A549 (cell line): ENCODE data around the gene TENM3.

Experiments used
- CTCF ChIP-seq: fragments of >200 bp; sonication (Bioruptor Twin); formaldehyde crosslinking; IDR thresholded peaks from 3 replicates; pipeline ENCODE4 v1.5.1; 2016
- MAZ ChIP-seq: fragments of 150-350 bp; IDR thresholded peaks from 2 replicates; pipeline ENCODE4 v1.6.1; 2014; ENCODE audit warnings: antibody characterized with exemption, low read depth, low read length, borderline replicate concordance
- NFE2L2 ChIP-seq: fragments of 150-350 bp; conservative IDR thresholded peaks from 2 replicates; pipeline ENCODE4 v1.6.1; 2014; ENCODE audit warnings: low read length
- RARB ChIP-seq: fragments of 250-450 bp; sonication (Bioruptor Pico); IDR thresholded peaks from 2 replicates; pipeline ENCODE4 v1.8.0; 2021; ENCODE audit warnings: mild to moderate bottlenecking, moderate library complexity

- TF ChIP-seq CTCF (no peak), NFE2L2 (no peak), RARB (no peak), MAZ (no peak)
Measured at GRCh38 chr4:182819751-182820150, 576.5 kb downstream of the TENM3 start.
